Breast epithelium (tissue), 4 donors: ENCODE data around the gene CTCFL. TPM values are rescaled to one million over a fixed set of nuclear protein-coding genes. Genes with fewer than 3 reads are reported as not detected.

Source experiments
- DNase-seq, 2 donors: peaks; one replicate each; pipeline ENCODE4 v3.0.0-alpha.2; 2019; ENCODE audit warnings: low spot score in 2 of 2
- H3K27ac ChIP-seq, 2 donors: fragments of 200-600 bp; sonication (generic) in 1 of 2; one replicate each; pipeline ENCODE4 v1.5.1; 2016 to 2019; ENCODE audit warnings: mild to moderate bottlenecking in 1 of 2
- H3K27me3 ChIP-seq, 2 donors: fragments of 200-600 bp; sonication (generic) in 1 of 2; one replicate each; pipeline versions ENCODE4 v1.5.1 to v1.6.0; 2017 to 2019; ENCODE audit warnings: control low read depth in 1 of 2, mild to moderate bottlenecking in 1 of 2
- H3K36me3 ChIP-seq: fragments of 200-600 bp; one replicate; pipeline ENCODE4 v1.5.1; 2019
- H3K4me1 ChIP-seq, 2 donors: fragments of 200-600 bp; sonication (generic); one replicate each; pipeline ENCODE4 v1.5.1; 2016 to 2019; ENCODE audit warnings: control low read depth in 1 of 2
- H3K4me3 ChIP-seq, 3 donors: fragments of 200-600 bp; sonication (generic); 1 replicate in 2 of 3; 2 replicates in 1 of 3; pipeline ENCODE4 v1.5.1; 2016 to 2019; ENCODE audit warnings: mild to moderate bottlenecking in 3 of 3, moderate library complexity in 2 of 3
- H3K9me3 ChIP-seq, 2 donors: fragments of 200-600 bp; sonication (generic) in 1 of 2; one replicate each; pipeline ENCODE4 v1.5.1; 2016 to 2019; ENCODE audit warnings: control low read depth in 1 of 2
- POLR2A ChIP-seq: fragments of 450-650 bp; IDR thresholded peaks from one replicate; pipeline ENCODE4 v1.6.1; 2016; ENCODE audit warnings: antibody characterized with exemption, mild to moderate bottlenecking, moderate library complexity
- POLR2AphosphoS5 ChIP-seq, 3 donors: sonication (generic); formaldehyde crosslinking; IDR thresholded peaks; one replicate each; pipeline ENCODE4 v1.6.1; 2017; ENCODE audit warnings: antibody characterized with exemption in 3 of 3
- intact Hi-C: fragments of 100-400 bp; cut with DNase I; formaldehyde crosslinking; loops from one replicate; pipeline ENCODE4 v1.15.1; 2023; ENCODE audit warnings: low total_unique reads
- total RNA-seq, 3 donors: library from RNA; depleted of rRNA; stranded (reverse); fragments of >200 nt; gene quantifications; one replicate each; pipeline ENCODE4 v1.1.0, GENCODE V29; 2016
- TF ChIP-seq, protein P1 (sequence below), 3 donors: fragments of 450-650 bp; IDR thresholded peaks; one replicate each; pipeline ENCODE4 v1.5.1; 2016 to 2017; ENCODE audit warnings: antibody characterized with exemption in 3 of 3, mild to moderate bottlenecking in 3 of 3, moderate library complexity in 3 of 3

CTCFL gene
- total RNA-seq, 3 donors from 2014 or later, result not detected

DNA sequence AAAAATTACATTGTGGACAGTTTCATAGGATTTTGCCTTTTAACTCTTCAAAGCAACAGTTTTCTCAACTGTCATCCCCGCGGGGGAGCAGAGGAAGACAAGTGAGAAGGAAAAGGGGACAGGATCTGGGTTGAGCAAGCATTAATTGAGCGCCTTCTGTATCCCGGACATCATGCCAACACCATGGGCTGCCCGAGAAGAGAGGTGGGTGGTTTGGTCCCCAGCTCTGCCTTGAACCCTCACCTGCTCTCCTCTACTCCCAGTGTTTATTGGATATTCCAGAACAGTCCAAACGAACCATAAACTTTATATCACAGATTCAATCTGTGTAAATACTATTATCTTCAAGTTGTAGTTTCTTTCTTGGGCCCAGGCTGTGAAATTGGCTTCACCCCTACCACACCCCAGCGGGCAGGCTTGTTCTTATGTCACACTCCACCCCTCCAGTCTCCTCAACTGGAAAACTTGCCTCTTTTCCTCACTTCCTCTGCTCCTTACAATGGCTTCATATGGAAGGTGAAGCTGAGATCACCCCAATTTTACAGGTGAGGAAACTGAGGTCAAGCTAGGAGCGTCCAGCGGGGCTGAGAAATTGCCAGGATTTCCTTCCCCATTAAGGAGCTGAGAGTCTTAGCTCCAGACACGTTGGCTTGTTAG is 42.0 kb upstream of the CTCFL start:
- TF ChIP-seq, protein P1, sequence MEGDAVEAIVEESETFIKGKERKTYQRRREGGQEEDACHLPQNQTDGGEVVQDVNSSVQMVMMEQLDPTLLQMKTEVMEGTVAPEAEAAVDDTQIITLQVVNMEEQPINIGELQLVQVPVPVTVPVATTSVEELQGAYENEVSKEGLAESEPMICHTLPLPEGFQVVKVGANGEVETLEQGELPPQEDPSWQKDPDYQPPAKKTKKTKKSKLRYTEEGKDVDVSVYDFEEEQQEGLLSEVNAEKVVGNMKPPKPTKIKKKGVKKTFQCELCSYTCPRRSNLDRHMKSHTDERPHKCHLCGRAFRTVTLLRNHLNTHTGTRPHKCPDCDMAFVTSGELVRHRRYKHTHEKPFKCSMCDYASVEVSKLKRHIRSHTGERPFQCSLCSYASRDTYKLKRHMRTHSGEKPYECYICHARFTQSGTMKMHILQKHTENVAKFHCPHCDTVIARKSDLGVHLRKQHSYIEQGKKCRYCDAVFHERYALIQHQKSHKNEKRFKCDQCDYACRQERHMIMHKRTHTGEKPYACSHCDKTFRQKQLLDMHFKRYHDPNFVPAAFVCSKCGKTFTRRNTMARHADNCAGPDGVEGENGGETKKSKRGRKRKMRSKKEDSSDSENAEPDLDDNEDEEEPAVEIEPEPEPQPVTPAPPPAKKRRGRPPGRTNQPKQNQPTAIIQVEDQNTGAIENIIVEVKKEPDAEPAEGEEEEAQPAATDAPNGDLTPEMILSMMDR (IDR thresholded peaks at IDR 0.05), result no peak
- TF ChIP-seq POLR2AphosphoS5 (IDR thresholded peaks at IDR 0.05) (no peak), POLR2A (no peak)
- H3K27ac ChIP-seq, result no peak overlapping the region
- H3K4me3 ChIP-seq, result no peak overlapping the region
- peaks cover 0 to 18% of the 10 kb centered on the region in 2 donors for H3K27me3 ChIP-seq
- no peaks in the 10 kb centered on the region for H3K36me3 ChIP-seq
- H3K4me1 ChIP-seq, result no peaks in the 10 kb centered on the region
- intact Hi-C loops, result no loop called here
- no peak for DNase-seq
- no peaks in the 10 kb centered on the region for H3K9me3 ChIP-seq

DNA sequence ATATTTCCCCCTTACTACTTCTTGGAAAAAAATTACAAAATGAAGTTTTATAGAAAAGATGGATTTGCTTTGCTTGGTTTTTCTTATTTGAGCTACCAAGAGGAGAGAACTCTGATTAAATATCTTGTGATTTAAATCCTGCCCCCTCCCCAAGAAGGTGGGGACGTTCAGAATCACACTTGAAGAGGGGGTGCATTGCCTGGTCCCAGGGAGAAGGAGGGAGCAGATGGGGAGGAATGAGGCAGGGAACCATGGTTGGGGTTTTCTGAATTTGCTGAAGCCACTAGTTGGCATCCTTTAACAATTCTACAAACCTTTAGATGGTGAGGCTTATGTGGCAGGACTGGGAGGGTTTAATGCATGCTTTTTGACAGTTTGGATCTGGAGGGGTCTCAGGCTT is 41.5 kb upstream of the CTCFL start:
- no peak for DNase-seq
- intact Hi-C loops, result no loop called here
- H3K27ac ChIP-seq, result no peak overlapping the region
- H3K9me3 ChIP-seq, result no peaks in the 10 kb centered on the region
- H3K27me3 ChIP-seq, result peaks cover 0 to 18% of the 10 kb centered on the region in 2 donors
- TF ChIP-seq, protein P1 (IDR thresholded peaks at IDR 0.05), result no peak
- TF ChIP-seq POLR2A (no peak), POLR2AphosphoS5 (IDR thresholded peaks at IDR 0.05) (no peak)
- H3K4me3 ChIP-seq, result no peak overlapping the region
- H3K36me3 ChIP-seq, result no peaks in the 10 kb centered on the region
- H3K4me1 ChIP-seq, result no peaks in the 10 kb centered on the region

DNA sequence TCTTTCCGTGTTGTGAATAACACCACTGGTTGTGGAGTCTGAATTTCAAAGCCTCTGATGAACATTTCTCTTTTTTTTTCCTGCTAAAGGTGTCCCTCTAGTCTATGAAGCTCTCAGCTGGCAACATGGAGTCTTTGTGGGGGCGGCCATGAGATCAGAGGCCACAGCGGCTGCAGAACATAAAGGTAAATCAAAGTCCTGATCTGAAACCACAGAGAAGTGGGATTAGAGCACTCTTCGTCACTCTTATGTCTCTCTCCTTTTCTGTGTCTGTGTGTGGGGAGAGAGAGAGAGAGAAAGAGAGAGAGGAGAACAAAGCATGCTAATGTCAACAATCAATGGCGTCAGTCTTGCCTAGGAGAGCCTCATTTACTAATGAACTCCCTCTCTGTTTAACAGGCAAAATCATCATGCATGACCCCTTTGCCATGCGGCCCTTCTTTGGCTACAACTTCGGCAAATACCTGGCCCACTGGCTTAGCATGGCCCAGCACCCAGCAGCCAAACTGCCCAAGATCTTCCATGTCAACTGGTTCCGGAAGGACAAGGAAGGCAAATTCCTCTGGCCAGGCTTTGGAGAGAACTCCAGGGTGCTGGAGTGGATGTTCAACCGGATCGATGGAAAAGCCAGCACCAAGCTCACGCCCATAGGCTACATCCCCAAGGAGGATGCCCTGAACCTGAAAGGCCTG is 40.2 kb upstream of the CTCFL start:
- no peak for DNase-seq
- TF ChIP-seq POLR2AphosphoS5 (IDR thresholded peaks at IDR 0.05) (no peak), POLR2A (no peak)
- TF ChIP-seq, protein P1 (IDR thresholded peaks at IDR 0.05), result no peak
- intact Hi-C loops, result no loop called here

DNA sequence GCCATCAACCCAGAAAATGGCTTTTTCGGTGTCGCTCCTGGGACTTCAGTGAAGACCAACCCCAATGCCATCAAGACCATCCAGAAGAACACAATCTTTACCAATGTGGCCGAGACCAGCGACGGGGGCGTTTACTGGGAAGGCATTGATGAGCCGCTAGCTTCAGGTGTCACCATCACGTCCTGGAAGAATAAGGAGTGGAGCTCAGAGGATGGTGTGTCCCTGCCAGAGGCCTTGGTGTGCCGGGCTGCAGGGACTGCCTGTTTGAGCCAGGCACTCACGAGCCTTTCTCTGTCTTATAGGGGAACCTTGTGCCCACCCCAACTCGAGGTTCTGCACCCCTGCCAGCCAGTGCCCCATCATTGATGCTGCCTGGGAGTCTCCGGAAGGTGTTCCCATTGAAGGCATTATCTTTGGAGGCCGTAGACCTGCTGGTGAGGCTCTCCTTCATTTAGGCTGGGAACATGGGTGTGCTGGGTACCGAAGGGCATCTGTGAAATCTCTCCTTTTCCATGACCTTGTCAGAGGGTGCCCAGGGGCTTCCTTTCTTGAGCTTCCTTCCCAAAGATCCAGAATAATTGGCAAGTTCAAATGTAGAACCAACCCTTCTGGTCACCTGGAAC is 39.4 kb upstream of the CTCFL start:
- H3K27me3 ChIP-seq, result peaks cover 0 to 25% of the 10 kb centered on the region in 2 donors
- no peaks in the 10 kb centered on the region for H3K4me1 ChIP-seq
- H3K4me3 ChIP-seq, result no peak overlapping the region
- H3K9me3 ChIP-seq, result no peaks in the 10 kb centered on the region
- no peak for DNase-seq
- intact Hi-C loops, result no loop called here
- no peak overlapping the region for H3K27ac ChIP-seq
- H3K36me3 ChIP-seq, result no peaks in the 10 kb centered on the region
- TF ChIP-seq, protein P1 (IDR thresholded peaks at IDR 0.05), result no peak
- no peak for TF ChIP-seq POLR2AphosphoS5 (IDR thresholded peaks at IDR 0.05)
- no peak for TF ChIP-seq POLR2A

More for the DNA sequence above, 40.2 kb upstream of the CTCFL start:
- no peaks in the 10 kb centered on the region for H3K36me3 ChIP-seq
- H3K9me3 ChIP-seq, result no peaks in the 10 kb centered on the region
- no peak overlapping the region for H3K4me3 ChIP-seq
- H3K4me1 ChIP-seq, result no peaks in the 10 kb centered on the region
- peaks cover 0 to 20% of the 10 kb centered on the region in 2 donors for H3K27me3 ChIP-seq
- no peak overlapping the region for H3K27ac ChIP-seq

DNA sequence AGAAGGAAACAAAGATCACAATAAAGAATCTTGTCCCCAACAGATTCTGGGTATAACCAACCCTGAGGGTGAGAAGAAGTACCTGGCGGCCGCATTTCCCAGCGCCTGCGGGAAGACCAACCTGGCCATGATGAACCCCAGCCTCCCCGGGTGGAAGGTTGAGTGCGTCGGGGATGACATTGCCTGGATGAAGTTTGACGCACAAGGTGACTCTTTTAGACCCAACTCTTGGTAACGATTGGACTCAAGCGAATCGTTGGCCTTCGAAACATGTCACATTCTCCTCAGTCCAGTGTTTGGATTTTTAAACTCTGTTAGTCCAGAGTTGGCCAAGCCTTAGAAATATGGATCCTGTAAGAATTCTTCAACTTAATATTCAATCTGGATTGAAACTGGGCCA is 38.6 kb upstream of the CTCFL start:
- Histone ChIP-seq H3K27ac (no peak overlapping the region), H3K9me3 (no peaks in the 10 kb centered on the region), H3K4me1 (no peaks in the 10 kb centered on the region), H3K36me3 (no peaks in the 10 kb centered on the region), H3K27me3 (peaks cover 0 to 25% of the 10 kb centered on the region in 2 donors), H3K4me3 (no peak overlapping the region)
- intact Hi-C loops, result no loop called here
- no peak for DNase-seq
- TF ChIP-seq POLR2AphosphoS5 (IDR thresholded peaks at IDR 0.05) (no peak), POLR2A (no peak)
- TF ChIP-seq, protein P1 (IDR thresholded peaks at IDR 0.05), result no peak
